NT2/D1 (cell line): ENCODE data around the gene XIRP2.

ENCODE experiments used
- DNase-seq: peaks from one replicate; pipeline ENCODE4 v3.0.0-alpha.2; 2011; ENCODE audit warnings: low read depth, low spot score
- H3K27me3 ChIP-seq: 2 replicates; pipeline ENCODE4 v1.6.0; 2011; ENCODE audit warnings: mild to moderate bottlenecking; ENCODE audit not compliant: insufficient read length, insufficient read depth
- H3K36me3 ChIP-seq: 2 replicates; pipeline ENCODE4 v1.6.1; 2011; ENCODE audit warnings: mild to moderate bottlenecking, low read length, mixed read lengths; ENCODE audit not compliant: insufficient read depth, insufficient read length
- H3K4me1 ChIP-seq: 2 replicates; pipeline ENCODE4 v1.5.1; 2011; ENCODE audit not compliant: insufficient read depth, insufficient read length
- H3K4me3 ChIP-seq: 2 replicates; pipeline ENCODE4 v1.5.1; 2011; ENCODE audit warnings: low read depth; ENCODE audit not compliant: insufficient read length
- H3K9ac ChIP-seq: 2 replicates; pipeline ENCODE4 v1.6.0; 2011; ENCODE audit warnings: low read depth; ENCODE audit not compliant: insufficient read length
- H3K9me3 ChIP-seq: 2 replicates; pipeline ENCODE4 v1.5.1; 2011; ENCODE audit warnings: mild to moderate bottlenecking, low read length; ENCODE audit not compliant: insufficient read depth
- SUZ12 ChIP-seq: IDR thresholded peaks from 2 replicates; pipeline ENCODE4 v1.6.1; 2011; ENCODE audit not compliant: insufficient read length, insufficient read depth; ENCODE audit errors: extremely low read depth
- YY1 ChIP-seq: IDR thresholded peaks from 2 replicates; pipeline ENCODE4 v1.6.1; 2011; ENCODE audit not compliant: insufficient read length, insufficient read depth
- ZNF274 ChIP-seq: IDR thresholded peaks from 2 replicates; pipeline ENCODE4 v1.6.1; 2011; ENCODE audit warnings: mild to moderate bottlenecking, low read depth, low read length

XIRP2 gene, protein sequence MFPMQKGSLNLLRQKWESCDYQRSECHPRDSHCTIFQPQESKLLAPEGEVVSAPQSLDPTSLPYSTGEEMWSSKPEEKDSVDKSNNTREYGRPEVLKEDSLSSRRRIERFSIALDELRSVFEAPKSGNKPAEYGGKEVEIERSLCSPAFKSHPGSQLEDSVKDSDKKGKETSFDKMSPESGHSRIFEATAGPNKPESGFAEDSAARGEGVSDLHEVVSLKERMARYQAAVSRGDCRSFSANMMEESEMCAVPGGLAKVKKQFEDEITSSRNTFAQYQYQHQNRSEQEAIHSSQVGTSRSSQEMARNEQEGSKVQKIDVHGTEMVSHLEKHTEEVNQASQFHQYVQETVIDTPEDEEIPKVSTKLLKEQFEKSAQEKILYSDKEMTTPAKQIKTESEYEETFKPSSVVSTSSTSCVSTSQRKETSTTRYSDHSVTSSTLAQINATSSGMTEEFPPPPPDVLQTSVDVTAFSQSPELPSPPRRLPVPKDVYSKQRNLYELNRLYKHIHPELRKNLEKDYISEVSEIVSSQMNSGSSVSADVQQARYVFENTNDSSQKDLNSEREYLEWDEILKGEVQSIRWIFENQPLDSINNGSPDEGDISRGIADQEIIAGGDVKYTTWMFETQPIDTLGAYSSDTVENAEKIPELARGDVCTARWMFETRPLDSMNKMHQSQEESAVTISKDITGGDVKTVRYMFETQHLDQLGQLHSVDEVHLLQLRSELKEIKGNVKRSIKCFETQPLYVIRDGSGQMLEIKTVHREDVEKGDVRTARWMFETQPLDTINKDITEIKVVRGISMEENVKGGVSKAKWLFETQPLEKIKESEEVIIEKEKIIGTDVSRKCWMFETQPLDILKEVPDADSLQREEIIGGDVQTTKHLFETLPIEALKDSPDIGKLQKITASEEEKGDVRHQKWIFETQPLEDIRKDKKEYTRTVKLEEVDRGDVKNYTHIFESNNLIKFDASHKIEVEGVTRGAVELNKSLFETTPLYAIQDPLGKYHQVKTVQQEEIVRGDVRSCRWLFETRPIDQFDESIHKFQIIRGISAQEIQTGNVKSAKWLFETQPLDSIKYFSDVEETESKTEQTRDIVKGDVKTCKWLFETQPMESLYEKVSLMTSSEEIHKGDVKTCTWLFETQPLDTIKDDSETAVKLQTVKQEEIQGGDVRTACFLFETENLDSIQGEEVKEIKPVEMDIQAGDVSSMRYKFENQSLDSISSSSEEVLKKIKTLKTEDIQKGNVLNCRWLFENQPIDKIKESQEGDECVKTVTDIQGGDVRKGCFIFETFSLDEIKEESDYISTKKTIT (N-terminal part only)

DNA sequence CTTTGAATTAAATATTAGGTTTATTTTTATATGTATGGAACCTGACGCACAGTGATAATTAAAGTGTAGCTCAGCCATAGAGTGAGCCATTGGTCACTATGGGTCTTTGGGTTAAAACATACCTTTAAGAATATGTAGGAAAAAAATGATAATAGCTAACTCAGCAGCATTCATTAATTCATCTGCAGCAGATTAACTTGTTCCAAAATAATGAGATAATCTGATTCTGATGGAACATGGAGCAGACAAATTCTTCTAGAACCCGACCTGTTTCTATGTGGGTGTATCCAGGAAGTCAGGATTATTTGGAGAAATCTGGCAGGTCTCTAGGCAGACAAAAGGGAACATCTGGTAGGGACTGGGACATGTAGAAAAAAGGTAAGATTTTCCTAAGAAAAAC is at the start of gene XIRP2:
XIRP2 (plus strand) TSS at position 301 of the 400 bp plus-strand sequence. CDS start 15,003 bp downstream, outside the sequence.
- Histone ChIP-seq H3K9me3 (no peaks in the 10 kb centered on the region), H3K27me3 (no peaks in the 10 kb centered on the region), H3K36me3 (no peaks in the 10 kb centered on the region), H3K9ac (no peak within 1 kb of the TSS), H3K4me3 (no peak within 1 kb of the TSS), H3K4me1 (no peaks in the 10 kb centered on the region)
- DNase-seq, result no peak
- TF ChIP-seq SUZ12, result no peak
- no peak for TF ChIP-seq ZNF274
- no peak for TF ChIP-seq YY1

DNA sequence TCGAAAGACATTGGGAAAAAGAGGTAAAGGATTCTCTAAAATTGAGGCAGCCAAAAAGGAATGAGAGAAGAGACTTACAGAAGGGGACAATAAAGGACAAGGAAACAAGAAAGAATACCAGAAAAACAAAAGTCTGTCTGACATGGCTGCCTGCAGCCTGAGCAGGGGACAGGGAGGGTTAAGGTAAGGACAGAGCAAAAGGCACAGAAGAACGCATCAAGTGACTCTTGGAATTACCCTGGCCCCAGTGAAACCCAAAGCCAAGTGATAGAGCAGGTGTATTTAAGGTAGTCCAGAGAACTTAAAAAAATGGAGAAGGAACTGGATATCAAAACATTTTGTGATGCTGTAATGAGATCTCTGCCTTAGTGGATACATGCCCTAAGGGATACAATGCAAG is 47.1 kb upstream of the XIRP2 start:
- Histone ChIP-seq H3K4me1 (no peaks in the 10 kb centered on the region), H3K4me3 (no peak overlapping the region), H3K36me3 (no peaks in the 10 kb centered on the region), H3K9ac (no peak overlapping the region), H3K9me3 (no peaks in the 10 kb centered on the region), H3K27me3 (no peaks in the 10 kb centered on the region)
- no peak for TF ChIP-seq YY1
- DNase-seq, result no peak

DNA sequence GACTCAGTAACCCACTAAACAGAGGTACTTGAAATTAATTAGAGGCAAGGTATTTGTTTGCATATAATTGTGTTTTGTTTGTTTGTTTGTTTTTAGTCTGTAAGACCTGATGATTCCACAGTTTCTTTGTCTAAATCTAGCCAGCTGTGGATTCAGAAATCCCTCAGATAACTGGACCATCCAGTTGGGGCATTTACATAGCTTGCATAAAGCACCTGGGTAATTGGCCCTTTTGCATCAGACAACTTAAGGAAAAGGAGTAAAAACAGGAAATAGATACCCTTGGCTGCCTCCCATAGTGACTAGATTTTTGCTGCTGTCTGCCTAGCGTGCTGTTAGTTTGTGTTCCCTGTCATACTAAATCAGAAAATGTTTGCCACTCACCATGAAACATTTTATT is 46.6 kb upstream of the XIRP2 start:
- no peaks in the 10 kb centered on the region for H3K27me3 ChIP-seq
- H3K4me1 ChIP-seq, result no peaks in the 10 kb centered on the region
- TF ChIP-seq YY1 (no peak), SUZ12 (no peak), ZNF274 (no peak)
- no peak overlapping the region for H3K9ac ChIP-seq
- H3K36me3 ChIP-seq, result no peaks in the 10 kb centered on the region
- no peak overlapping the region for H3K4me3 ChIP-seq
- DNase-seq, result no peak
- H3K9me3 ChIP-seq, result no peaks in the 10 kb centered on the region

DNA sequence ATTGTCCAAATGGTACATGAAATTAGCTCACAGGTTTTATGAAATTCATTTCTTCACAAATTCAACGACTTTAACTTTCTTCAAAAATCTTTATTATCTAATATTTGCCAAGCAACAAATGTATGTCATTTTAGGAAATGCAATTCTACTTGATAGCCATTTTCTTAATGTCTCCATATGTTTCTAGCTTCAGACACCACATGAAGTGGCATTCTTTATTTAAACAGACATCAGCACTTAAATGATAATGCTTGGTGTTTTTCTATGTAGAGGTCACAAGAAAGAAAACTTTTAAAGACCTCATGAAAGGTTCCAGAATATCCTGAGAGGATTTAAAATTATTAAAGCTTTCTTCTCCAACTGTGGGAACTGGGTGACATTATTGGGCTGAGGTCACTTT is 44.2 kb upstream of the XIRP2 start:
- no peak for DNase-seq
- H3K4me1 ChIP-seq, result no peaks in the 10 kb centered on the region
- no peak overlapping the region for H3K4me3 ChIP-seq
- no peaks in the 10 kb centered on the region for H3K9me3 ChIP-seq
- H3K27me3 ChIP-seq, result no peaks in the 10 kb centered on the region
- no peaks in the 10 kb centered on the region for H3K36me3 ChIP-seq
- H3K9ac ChIP-seq, result no peak overlapping the region
- no peak for TF ChIP-seq YY1
- no peak for TF ChIP-seq ZNF274
- TF ChIP-seq SUZ12, result no peak

DNA sequence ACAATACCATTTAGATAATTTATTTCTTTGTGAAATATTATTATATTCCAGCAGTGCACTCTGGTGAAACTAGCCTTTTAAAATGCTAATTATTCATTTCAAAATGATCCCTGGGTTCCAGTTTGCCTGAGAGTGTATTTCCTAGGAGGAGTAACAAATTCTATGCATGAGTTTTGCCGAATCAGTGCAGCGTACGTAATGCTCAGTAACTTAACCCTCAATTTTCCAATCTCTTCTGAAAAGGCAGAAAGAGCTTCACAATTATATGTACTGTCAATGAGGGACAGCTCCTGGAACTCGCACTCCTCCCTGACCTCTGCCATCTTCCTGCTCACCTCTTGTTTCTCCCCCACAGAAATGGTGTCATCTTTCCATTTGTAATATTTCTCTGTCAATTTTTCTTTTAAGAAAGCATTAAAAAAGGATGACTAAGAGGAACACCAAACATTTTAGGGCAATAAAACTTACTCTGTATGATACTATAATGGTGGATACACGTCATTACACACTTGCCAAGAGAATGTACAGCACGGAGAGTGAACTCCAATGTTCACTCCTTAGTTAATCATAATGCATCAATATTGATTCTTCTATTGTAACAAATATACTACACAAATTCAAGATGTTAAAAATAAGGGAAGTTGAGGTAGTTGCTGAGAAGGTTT is 25.7 kb upstream of the XIRP2 start:
- no peak for TF ChIP-seq SUZ12
- TF ChIP-seq YY1, result no peak
- no peak for TF ChIP-seq ZNF274
- Histone ChIP-seq H3K27me3 (no peaks in the 10 kb centered on the region), H3K9ac (no peak overlapping the region), H3K4me3 (no peak overlapping the region), H3K4me1 (no peaks in the 10 kb centered on the region), H3K9me3 (no peaks in the 10 kb centered on the region), H3K36me3 (no peaks in the 10 kb centered on the region)
- no peak for DNase-seq

DNA sequence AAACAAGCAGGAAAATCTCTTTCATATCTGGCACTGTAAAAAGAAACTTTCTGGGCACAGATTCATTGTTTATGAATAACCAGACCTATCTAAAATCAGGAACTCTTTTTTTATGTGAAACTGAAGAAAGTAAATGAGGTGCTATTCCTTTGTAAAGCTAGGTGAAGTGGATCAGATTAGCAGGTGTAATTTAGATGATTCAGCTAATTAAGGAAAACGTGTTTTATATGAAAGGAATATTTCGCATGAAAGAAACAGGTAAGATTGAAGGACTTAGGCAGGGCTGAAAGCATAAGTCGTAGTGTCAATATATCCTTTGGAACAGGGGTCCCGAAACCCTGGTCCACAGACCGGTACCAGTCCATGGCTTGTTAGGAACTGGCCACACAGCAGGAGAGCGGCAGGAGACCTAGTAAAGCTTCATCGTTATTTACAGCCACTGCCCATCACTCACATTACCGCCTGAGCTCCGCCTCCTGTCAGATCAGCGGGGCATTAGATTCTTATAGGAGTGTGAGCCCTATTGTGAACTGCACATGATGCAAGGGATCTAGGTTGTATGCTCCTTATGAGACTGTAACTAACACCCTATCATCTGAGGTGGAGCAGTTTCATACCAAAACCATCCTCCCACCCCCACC is 20.3 kb upstream of the XIRP2 start:
- H3K4me1 ChIP-seq, result no peaks in the 10 kb centered on the region
- H3K9ac ChIP-seq, result no peak overlapping the region
- no peaks in the 10 kb centered on the region for H3K36me3 ChIP-seq
- H3K27me3 ChIP-seq, result no peaks in the 10 kb centered on the region
- TF ChIP-seq SUZ12 (no peak), YY1 (no peak), ZNF274 (no peak)
- no peak for DNase-seq
- no peak overlapping the region for H3K4me3 ChIP-seq
- H3K9me3 ChIP-seq, result no peaks in the 10 kb centered on the region
